HG03045 (cell line): ENCODE data around the gene CACNA1S.

ENCODE experiments used
- ATAC-seq: cut with Tn5 transposase; IDR thresholded peaks from one replicate; pipeline ENCODE4 v1.9.1; 2021; ENCODE audit warnings: mild to moderate bottlenecking, moderate library complexity; ENCODE audit not compliant: unreplicated experiment

Gene CACNA1S

GRCh38 chr1:201096041-201096461, 16.2 kb downstream of the CACNA1S start:
- ATAC-seq, result no peak

DNA sequence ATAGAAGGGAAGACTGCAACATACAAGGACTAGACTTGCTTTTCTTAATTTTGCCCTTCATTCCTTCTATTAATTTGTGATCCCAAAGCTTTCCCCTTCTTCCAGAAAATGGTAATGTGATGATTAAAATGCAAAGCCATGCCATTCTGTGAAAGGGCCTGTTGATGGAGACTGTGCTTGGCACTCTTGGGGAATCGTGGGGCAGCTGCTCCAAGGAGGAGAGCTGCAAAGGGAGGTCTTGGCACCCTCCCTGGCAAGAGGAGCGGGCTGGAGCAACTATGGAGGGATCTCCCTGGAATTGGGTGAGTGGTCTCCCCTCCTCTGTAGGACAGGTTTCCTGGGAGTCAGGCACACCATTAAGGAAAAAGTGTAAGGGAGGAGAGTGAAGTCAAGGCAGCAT, 16.6 kb downstream of the CACNA1S start:
- no peak for ATAC-seq

GRCh38 chr1:201094832-201095231, 17.4 kb downstream of the CACNA1S start:
- ATAC-seq, result no peak

DNA sequence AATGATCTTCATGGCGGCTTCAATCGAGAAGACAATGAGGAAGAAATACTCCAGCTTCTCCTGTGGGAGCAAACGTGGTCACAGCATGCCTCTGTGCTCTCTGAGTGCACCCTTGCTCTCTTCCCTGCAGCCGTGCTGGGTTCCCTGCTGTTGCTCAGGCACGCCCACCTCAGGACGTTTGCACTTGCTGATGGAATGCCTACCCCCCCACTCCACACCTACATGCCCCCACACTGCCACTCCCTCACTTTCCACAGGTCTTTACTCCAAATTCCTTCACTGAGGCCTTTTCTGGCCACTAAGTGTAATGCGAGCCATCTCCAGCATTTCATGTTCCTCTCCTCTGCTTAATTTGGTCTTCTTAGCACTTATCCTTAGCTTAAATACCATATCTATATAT, 18.3 kb downstream of the CACNA1S start:
- no peak for ATAC-seq

- no peak for ATAC-seq
These were observed 18.7 kb downstream of the CACNA1S start for GRCh38 chr1:201093561-201093960.

DNA sequence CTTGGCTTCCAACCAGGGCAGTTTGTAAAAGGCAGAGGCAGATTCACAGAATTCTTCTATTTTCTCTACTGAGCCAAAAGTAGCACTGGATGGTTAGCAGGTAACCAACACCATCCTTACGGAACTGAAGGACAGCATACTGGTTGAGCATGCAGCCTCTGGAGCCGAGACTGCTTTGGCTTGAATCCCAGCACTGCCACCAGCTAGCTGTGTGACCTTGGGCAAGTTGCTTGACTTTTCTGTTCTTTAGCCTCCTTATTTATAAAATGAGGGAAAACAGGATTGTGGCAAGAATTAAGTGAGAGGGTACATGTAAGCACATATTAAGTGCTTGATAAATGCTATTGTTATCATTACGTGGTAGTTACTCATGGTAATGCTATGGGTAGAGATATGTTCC, 19.5 kb downstream of the CACNA1S start:
- no peak for ATAC-seq

DNA sequence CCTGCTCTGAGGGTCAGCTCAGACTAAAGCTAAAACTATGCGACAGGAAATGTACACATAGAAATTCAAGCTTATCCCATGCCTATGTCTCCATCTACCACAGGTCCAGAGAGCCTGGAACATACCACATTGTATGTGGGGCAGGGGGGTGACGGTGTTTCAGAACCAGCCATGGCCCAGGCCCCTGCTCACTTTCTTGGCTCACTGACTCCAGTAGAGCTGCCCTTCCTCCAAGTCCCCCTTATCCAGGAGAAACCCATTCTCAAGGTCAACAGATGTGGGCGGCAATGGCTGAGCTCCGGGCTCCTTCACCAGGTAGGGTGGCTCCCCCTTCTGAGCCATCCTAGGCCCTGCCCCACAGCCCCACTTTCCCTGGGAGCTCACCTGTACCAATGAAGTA, 21.0 kb downstream of the CACNA1S start:
- ATAC-seq, result no peak

GRCh38 chr1:201090541-201090940, 21.7 kb downstream of the CACNA1S start:
- ATAC-seq, result no peak

- ATAC-seq, result no peak
These were observed 22.6 kb downstream of the CACNA1S start for GRCh38 chr1:201089596-201089995.

DNA sequence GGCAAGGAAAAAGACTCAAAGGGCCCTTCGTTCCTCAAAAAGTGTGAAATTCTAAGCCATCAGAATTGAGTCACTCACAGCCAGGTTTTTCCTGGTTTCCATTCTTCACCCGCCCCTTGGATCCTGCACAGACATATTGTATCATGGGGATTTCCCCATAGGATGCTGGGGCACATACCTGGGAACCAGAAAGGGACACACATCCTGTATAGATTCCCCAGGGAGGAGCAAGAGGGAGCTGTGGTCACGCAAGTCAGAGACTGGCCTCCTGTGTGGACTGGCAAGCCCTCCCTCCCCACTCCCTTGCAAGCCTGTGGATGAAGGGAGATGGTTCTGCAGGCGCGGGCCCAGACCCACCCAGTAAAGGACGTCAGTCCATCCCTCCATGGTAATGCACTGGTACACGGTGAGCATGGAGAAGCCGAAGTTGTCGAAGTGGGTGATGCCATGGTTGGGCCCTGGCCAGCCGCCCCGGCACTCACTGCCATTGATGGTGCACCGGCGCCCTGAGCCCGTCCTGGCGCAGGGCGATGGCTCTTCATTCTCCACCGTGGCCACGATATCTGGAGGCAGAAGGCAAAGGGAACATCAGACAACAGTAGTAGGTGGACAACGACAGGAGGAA, 23.2 kb downstream of the CACNA1S start:
- ATAC-seq, result no peak

DNA sequence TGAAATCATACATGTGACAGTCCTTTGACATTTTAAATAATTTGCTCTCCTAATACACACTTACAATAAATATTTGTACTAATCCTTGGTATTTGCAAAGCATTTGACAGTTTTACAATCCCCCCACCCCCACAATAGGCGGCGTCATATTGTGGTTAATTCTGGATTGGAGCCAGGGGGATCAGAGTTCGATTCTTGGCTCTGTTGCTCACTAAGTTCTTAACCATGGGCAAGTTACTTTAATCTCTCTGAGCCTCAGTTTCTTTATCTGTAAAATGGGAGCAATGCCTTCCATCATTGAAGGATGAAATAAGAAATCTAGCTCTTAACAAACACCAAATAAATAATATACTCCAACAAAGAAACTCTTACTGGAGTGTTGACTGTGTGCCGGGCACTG, 23.8 kb downstream of the CACNA1S start:
- no peak for ATAC-seq

DNA sequence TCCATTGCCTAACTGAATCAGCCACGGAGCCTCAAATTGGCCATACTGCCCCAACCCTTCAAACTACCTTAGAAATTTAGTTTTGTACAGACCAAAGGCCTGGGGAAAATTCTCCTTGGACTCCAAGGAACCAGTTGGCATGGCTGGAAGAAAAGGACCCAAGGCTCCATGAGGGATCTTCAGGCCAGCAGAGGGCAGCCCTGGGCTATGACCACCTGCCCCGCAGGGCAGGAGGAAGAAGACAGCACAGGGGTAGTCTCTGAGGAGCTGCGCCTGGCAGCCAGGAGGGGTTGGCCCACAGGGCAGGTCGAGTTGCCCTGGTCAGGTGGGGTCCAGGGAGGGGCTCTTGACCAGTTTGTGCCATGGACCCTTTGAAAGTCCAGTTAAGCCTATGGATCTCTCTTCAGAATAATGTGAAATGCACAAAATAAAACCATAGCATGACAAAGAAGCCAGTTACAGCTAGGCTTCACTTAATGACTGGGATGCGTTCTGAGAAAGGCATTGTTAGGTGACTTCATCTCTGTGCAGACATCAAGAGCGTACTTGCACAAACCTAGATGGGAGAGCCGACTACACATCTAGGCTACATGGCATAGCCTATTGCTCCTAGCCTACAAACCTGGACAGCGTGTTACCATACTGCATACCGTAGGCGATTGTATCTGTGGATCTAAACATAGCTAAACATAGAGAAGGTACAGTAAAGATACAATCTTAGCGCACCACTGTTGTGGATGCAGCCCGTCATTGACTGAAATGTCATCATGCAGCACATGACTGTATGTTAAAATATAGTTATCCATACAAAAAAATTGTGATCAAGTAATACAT, 26.1 kb downstream of the CACNA1S start:
- no peak for ATAC-seq

GRCh38 chr1:201084295-201084694, 27.9 kb downstream of the CACNA1S start:
- no peak for ATAC-seq

DNA sequence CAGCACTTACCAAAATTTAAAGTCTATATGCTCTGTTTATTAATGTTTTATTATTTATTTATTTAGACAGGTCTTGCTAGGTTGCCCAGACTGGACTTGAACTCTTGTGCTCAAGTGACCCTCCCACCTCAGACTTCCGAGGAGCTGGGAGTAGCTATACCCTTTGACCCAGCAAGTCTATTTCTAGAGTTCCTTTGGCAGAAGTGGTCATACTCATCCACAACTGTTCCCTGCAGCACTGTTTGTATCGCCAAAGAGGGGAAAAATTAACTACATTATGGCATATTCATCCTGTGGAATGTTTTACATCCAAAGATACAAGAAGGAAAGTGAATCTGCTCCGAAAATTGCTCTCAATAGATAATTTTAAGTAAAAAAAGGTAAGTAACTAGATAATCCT, 28.5 kb downstream of the CACNA1S start:
- ATAC-seq, result no peak

- ATAC-seq, result no peak
These were observed 32.1 kb downstream of the CACNA1S start for GRCh38 chr1:201080135-201080534.

- no peak for ATAC-seq
These were observed 34.5 kb downstream of the CACNA1S start for GRCh38 chr1:201077736-201078135.

- ATAC-seq, result no peak
These were observed 35.1 kb downstream of the CACNA1S start for GRCh38 chr1:201077116-201077515.

DNA sequence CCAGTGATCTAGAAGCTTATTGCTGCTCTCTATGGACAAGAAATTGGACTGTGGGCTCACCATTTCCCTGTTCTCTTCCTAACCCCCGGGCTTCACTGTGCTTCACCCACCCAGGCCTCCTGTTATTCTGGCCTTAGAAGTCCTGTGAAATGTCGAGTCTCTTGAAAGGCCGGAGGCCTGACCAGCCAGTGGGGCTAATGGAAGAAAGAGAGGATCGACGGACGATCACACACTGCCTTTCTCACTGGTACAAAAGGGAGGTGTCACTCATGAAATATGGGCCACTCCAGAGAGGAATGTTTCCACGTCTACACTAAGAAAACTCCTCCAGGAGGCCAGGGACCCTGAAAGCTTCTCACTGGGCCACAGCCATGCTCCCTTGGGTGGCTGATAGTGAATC, 36.1 kb downstream of the CACNA1S start:
- no peak for ATAC-seq

DNA sequence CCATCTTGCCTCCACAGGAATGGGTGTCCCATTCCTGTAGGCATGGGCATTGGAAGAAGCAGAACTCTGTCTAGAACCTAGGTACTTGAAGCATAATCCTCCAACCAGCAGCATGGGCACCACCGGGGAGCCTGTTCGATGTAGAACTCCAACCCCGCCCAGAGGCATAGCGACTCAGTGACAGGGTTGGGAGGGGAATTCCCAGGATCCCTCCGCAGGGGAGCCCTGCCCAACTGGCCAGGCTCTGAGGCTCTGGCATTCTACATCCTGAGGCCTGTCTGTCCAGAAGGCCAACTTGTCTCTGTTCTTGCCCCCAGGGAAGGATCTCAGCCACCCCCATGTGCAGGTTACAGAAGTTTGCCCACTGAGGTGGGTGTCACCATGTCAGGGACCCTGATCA, 38.2 kb downstream of the CACNA1S start:
- ATAC-seq, result no peak

GRCh38 chr1:201072922-201073321, 39.3 kb downstream of the CACNA1S start:
- no peak for ATAC-seq

DNA sequence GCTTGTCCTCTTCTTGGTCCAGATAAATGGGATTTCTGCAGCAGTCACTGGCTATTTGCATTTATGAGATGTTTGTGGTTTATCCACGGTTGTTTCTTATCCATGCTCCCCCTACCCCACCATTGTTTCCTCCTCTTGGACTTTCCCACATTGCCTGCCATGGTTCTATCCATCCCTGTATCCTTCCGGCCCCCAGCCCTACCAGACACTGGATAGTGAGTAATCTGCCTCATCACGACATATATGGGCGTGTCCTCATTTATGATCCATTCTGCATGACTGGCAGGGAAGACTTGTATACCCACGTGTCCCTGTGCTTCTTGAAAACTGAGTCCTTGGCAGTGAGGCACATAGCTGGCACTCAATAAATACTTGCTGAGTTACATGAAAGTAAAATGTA, 40.1 kb downstream of the CACNA1S start:
- no peak for ATAC-seq

DNA sequence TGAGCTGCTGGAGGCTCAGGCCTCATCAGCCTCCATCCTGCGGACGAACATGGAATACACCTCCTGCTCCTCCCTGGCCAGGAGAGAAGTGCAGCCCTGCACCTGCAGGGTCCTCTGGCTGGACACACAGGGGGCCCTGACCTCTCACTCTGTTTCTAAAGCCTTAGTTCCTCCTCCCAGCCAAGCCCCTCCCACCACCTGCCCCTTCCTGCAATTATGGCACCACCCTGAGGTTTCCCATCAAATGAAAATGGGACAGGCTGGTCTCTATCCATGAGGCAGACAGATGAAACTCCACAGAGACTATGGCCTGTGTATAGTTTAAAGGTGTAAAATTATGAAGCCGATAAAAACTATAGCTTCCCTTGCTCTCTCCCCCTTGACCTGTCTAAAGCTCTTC, 42.6 kb downstream of the CACNA1S start:
- ATAC-seq, result no peak

- ATAC-seq, result no peak
These were observed 43.2 kb downstream of the CACNA1S start for GRCh38 chr1:201068976-201069375.
